ENCODE results near the gene EXOC6B. TPM values are rescaled to one million over a fixed set of nuclear protein-coding genes. Genes with fewer than 3 reads are reported as not detected.
"Not testable (repeated sequence)": the region's sequence is repeated elsewhere in the genome, so short reads cannot be mapped to it uniquely, and the experiment has no call there.

Gene EXOC6B
- total RNA-seq, 8 experiments from 2014 or later: 16.7 to 37.4 (median 25.3) TPM

DNA sequence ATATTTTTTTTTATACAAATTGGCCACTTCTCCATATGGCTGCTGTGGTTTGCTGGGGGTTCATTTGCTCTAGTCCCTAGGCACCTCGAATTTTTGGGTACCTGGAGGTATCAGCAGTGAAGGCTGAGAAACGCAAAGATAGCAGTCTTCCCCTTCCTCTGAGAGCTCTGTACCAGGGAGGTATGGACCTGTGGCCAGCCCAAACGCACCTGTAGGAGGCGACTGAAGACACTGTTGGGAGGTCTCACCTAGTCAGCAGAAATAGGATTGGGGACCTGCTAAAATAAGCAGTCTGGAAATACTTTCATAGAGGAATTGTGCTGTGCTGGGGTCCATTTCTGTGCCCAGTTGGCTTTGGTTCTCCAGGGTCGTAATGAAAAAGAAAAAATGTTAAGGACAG is 385.9 kb downstream of the EXOC6B start:
- Histone ChIP-seq H3K27ac (no peak overlapping the region), H3K4me3 (no peak overlapping the region), H3K4me1 (replicated peaks in 1 of 2) (no peaks in the 10 kb centered on the region)
- WGBS, 10 experiments: 25 to 92% (median 75%) methylated on average over 2 to 4 of the region's 5 CpGs; no CpG with 5 or more reads in 2 of the 10 experiments
- in situ Hi-C loops (cut with MboI; ENCODE audit: low pct_unique_long_range_greater_than_20kb in 2 of 9, low sequenced_read_pairs in 9 of 9, unreplicated experiment in 9 of 9): no loop called here
- no peak for ATAC-seq (replicated peaks in 6 of 8)

DNA sequence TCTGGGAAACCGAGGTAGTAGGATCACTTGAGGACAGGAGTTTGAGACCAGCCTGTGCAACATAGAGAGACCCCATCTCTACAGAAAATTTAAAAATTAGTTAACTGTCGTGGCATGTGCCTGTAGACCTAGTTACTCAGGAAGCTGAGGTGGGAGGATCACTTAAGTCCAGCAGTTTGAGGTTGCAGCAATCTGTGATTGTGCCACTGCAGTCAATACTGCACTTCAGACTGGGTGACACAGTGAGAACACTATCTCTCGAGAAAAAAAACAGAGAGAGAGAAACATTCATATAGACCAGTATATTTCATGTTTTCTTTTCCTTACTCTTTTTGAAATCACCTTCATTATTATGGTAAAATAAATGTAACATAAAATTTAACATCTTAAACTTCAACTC is 387.5 kb downstream of the EXOC6B start:
- WGBS, 10 experiments: 31 to 100% (median 78%) methylated on average over 1 to 3 of the region's 3 CpGs; no CpG with 5 or more reads in 1 of the 10 experiments
- H3K4me3 ChIP-seq: no peak overlapping the region
- in situ Hi-C loops (cut with MboI; ENCODE audit: low pct_unique_long_range_greater_than_20kb in 2 of 9, low sequenced_read_pairs in 9 of 9, unreplicated experiment in 9 of 9): no loop called here
- no peak for ATAC-seq (replicated peaks in 6 of 8)
- H3K27ac ChIP-seq: no peak overlapping the region
- H3K4me1 ChIP-seq (replicated peaks in 1 of 2): no peaks in the 10 kb centered on the region

DNA sequence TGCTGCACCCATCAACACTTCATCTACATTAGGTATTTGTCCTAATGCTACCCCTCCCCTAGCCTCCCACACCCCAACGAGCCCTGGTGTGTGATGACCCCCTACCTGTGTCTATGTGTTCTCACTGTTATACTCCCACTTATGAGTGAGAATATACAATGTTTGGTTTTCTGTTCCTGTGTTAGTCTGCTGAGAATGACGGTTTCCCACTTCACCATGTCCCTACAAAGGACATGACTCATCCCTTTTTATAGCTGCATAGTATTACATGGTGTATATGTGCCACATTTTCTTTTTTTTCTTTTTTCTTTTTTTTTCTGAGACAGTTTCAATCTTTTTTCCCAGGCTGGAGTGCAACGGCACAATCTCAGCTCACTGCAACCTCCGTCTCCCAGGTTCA is 394.1 kb downstream of the EXOC6B start:
- in situ Hi-C loops (cut with MboI; ENCODE audit: low pct_unique_long_range_greater_than_20kb in 2 of 9, low sequenced_read_pairs in 9 of 9, unreplicated experiment in 9 of 9): no loop called here
- no peak overlapping the region for H3K27ac ChIP-seq
- no peak for ATAC-seq (replicated peaks in 6 of 8)
- 59 to 100% (median 88%) methylated on average over 1 to 3 of the region's 4 CpGs; no CpG with 5 or more reads in 1 of the 10 experiments for WGBS, 10 experiments
- H3K4me1 ChIP-seq (replicated peaks in 1 of 2): no peaks in the 10 kb centered on the region
- no peak overlapping the region for H3K4me3 ChIP-seq

DNA sequence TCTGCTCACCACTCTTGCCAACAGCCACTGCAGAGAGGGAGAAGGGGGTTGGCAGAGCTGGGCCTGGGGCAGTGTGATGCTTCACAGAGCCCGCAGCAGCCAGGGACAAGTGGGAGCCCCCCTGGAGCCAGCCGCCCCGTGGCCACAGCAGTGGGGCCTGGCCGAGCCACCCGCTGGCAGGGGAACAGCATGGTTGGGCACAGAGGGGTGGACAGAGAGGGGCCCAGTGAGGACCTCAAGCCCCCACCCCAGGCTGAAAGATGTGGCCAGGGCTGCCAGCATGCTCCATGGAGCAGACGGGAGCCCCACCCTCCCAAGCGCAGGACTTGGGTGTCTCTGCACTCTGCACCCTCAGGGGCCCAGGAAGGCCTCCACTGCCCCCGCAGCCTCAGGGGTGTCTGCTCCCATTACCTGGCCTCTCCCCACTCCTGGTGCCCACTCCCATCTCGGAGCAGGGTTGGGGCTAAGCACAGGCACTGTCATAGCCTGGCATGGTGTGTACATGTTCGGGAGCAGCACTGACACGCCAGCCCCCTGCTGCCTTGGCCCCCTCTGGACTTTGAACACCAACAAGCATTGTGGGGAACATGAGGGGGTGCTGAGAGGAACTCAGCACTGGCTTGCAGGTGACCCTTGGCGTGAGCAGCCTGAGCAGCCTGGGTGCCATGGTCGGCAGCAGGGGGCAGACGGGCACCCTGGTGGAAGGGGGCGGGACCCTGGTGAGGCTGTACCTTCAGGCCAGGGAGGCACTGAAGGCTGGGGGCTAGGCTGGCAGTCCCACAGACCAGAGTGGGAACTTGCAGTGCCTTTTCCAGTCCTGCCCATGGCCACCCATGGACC is 398.6 kb downstream of the EXOC6B start:
- ATAC-seq (replicated peaks in 6 of 8): no peak
- Histone ChIP-seq H3K4me3 (no peak overlapping the region), H3K27ac (no peak overlapping the region), H3K4me1 (replicated peaks in 1 of 2) (no peaks in the 10 kb centered on the region)
- in situ Hi-C loops (cut with MboI; ENCODE audit: low pct_unique_long_range_greater_than_20kb in 2 of 9, low sequenced_read_pairs in 9 of 9, unreplicated experiment in 9 of 9): no loop called here
- 80 to 100% (median 93%) methylated on average over 1 to 8 of the region's 15 CpGs; no CpG with 5 or more reads in 7 of the 10 experiments for WGBS, 10 experiments

DNA sequence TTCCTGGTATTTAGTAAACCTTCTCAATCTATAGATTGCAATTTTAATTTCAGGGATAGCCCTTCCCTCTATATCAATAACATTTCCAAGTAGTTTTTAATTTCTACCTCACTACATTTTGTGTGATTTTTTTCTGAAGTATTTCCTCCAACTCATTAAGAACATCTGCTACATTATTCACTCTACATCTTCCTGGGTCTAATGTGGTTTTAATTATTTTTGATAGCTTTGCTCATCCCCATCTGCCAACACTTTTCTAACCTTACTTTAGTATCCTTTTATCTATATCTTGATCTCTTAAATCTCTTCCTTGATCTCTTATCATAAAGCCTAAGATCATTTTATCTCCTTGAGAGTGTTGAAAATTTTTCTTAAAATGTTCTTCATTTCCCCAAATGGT is 399.8 kb downstream of the EXOC6B start:
- Histone ChIP-seq H3K4me1 (replicated peaks in 1 of 2) (no peaks in the 10 kb centered on the region), H3K4me3 (no peak overlapping the region), H3K27ac (no peak overlapping the region)
- in situ Hi-C loops (cut with MboI; ENCODE audit: low pct_unique_long_range_greater_than_20kb in 2 of 9, low sequenced_read_pairs in 9 of 9, unreplicated experiment in 9 of 9): no loop called here
- ATAC-seq (replicated peaks in 6 of 8): no peak

DNA sequence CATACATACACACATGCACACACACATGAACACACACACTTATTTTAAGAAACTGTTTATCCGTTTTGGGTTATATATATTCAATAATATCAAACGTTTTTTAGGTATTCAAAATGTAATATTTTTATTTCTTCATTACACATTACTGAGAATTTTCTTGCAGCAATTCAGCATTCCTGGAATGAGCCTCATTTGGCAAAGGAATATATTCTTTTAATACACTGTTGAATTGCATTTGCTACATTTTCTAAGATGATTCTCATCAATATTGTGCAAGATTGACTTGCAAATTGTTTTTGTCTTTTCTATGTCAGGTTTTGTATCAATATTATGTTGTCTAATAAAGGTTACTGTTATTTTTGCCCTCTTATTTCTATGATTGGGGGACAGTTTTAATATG is 402.1 kb downstream of the EXOC6B start:
- Histone ChIP-seq H3K4me3 (no peak overlapping the region), H3K27ac (no peak overlapping the region), H3K4me1 (replicated peaks in 1 of 2) (no peaks in the 10 kb centered on the region)
- in situ Hi-C loops (cut with MboI; ENCODE audit: low pct_unique_long_range_greater_than_20kb in 2 of 9, low sequenced_read_pairs in 9 of 9, unreplicated experiment in 9 of 9): no loop called here
- WGBS, 10 experiments: 4 to 88% (median 61%) methylated on average over 1 to 2 of the region's 2 CpGs; no CpG with 5 or more reads in 1 of the 10 experiments
- no peak for ATAC-seq (replicated peaks in 6 of 8)

DNA sequence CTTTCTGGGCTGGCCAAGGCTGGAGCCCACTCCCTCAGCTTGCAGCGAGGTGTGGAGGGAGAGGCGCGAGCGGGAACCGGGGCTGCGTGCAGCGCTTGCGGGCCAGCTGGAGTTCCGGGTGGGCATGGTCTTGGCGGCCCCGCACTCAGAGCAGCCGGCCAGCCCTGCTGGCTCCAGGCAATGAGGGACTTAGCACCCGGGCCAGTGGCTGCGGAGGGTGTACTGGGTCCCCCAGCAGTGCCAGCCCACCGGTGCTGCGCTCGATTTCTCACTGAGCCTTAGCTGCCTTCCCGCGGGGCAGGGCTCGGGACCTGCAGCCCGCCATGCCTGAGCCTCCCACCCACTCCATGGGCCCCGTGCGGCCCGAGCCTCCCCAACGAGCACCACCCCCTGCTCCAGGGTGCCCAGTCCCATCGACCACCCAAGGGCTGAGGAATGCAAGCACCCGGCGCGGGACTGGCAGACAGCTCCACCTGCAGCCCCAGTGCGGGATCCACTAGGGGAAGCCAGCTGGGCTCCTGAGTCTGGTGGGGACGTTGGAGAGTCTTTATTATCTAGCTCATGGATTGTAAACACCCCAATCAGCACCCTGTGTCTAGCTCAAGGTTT is 404.0 kb downstream of the EXOC6B start:
- H3K4me1 ChIP-seq (replicated peaks in 1 of 2); ATAC-seq (replicated peaks in 6 of 8); H3K4me3 ChIP-seq; in situ Hi-C loops (cut with MboI; ENCODE audit: low pct_unique_long_range_greater_than_20kb in 2 of 9, low sequenced_read_pairs in 9 of 9, unreplicated experiment in 9 of 9); H3K27ac ChIP-seq: not testable (repeated sequence)
- WGBS, 10 experiments: 80 to 100% methylated on average over 1 to 4 of the region's 31 CpGs; no CpG with 5 or more reads in 8 of the 10 experiments

DNA sequence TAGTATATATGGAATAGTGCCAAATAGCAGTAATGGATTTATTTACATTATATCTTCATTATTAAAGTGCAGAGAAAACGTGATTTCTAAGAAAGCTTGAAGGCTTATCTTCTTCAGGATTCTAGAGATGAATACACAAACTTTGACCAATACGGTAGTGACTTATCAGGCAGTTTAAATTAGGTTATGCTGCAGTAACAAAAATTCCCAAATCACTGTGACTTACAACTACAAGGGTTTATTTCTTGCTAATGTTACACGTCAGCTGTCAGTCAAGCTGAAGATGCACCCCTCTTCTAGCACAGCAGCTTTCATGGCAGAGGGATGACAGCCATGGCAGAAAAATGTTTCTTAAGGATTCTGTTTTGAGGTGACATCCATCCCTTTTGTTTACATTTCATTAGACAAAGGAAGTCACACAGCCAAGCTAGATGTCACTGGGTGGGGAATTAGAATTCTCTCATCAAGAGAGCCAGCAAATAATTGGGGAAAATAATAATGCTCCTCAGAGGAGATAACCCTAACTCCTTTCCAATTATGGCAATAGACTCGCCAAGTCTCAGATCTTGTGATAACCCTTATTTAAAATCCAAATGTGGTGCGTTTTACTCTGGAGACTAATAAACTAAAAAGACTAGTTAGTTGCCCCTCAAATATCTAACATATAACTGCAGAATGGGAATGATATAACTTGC is 409.9 kb downstream of the EXOC6B start:
- no peak for ATAC-seq (replicated peaks in 6 of 8)
- Histone ChIP-seq H3K4me3 (no peak overlapping the region), H3K27ac (no peak overlapping the region), H3K4me1 (replicated peaks in 1 of 2) (no peaks in the 10 kb centered on the region)
- WGBS, 10 experiments: 49 to 100% (median 88%) methylated on average over 1 to 5 of the region's 5 CpGs; no CpG with 5 or more reads in 1 of the 10 experiments
- in situ Hi-C loops (cut with MboI; ENCODE audit: low pct_unique_long_range_greater_than_20kb in 2 of 9, low sequenced_read_pairs in 9 of 9, unreplicated experiment in 9 of 9): no loop called here

DNA sequence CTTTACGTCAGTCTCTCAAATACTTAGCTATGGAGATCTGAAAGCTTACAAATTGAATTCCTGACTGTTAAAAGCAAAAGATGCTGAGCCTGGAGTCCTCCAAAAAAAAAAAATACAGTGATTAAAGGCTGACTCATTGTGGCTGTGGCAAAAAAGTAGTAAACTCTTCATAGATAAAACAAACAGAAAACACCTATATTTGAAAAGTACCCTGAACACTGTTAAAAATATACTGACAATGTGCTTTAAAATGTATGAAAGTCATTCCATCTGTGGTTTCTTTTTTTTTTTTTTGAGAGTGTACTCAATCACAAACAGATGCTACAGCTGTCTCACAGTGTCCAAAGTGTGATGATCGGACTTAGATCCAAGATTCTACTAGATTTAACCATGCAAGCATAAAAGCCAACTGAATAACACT is 410.6 kb downstream of the EXOC6B start:
- 0 to 100% (median 83%) methylated on average over 1 to 2 of the region's 2 CpGs; no CpG with 5 or more reads in 1 of the 10 experiments for WGBS, 10 experiments
- in situ Hi-C loops (cut with MboI; ENCODE audit: low pct_unique_long_range_greater_than_20kb in 2 of 9, low sequenced_read_pairs in 9 of 9, unreplicated experiment in 9 of 9): no loop called here
- H3K4me3 ChIP-seq: no peak overlapping the region
- no peak overlapping the region for H3K27ac ChIP-seq
- no peaks in the 10 kb centered on the region for H3K4me1 ChIP-seq (replicated peaks in 1 of 2)
- ATAC-seq (replicated peaks in 6 of 8): peak in 2 of 8 experiments; percentile 31 to 37

DNA sequence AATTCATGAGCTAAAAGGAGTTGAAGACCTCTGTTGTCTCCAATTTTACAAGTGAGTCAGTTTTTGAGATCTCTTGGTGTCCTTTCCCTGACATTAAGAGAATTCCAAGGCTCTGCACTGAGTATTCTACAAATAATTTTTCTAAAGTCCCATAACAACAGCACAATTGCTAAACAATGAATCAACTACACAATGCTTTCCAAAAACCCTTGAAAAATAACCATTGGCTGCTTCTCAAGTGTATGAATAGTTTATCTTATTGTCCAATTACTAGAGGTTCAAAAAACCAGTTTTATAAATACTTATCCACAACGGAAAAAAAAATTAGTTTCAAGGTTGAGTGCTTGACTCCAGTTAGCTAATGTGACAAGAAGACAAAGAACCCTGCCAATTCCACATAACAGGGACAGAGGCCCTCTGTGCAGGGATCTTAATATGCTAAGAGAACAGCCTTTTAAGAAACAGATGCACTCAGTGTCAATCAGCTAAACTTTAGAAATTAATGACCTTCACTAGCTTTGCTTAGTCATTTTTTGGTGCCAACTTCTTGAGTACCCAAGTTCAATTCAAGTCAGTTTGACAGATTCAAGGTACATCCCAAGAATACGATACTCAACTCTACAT is 411.6 kb downstream of the EXOC6B start:
- Histone ChIP-seq H3K27ac (no peak overlapping the region), H3K4me1 (replicated peaks in 1 of 2) (no peaks in the 10 kb centered on the region), H3K4me3 (no peak overlapping the region)
- ATAC-seq (replicated peaks in 6 of 8): no peak
- in situ Hi-C loops (cut with MboI; ENCODE audit: low pct_unique_long_range_greater_than_20kb in 2 of 9, low sequenced_read_pairs in 9 of 9, unreplicated experiment in 9 of 9): no loop called here
- 29 to 94% (median 59%) methylated on average over 1 to 2 of the region's 2 CpGs; no CpG with 5 or more reads in 2 of the 10 experiments for WGBS, 10 experiments

DNA sequence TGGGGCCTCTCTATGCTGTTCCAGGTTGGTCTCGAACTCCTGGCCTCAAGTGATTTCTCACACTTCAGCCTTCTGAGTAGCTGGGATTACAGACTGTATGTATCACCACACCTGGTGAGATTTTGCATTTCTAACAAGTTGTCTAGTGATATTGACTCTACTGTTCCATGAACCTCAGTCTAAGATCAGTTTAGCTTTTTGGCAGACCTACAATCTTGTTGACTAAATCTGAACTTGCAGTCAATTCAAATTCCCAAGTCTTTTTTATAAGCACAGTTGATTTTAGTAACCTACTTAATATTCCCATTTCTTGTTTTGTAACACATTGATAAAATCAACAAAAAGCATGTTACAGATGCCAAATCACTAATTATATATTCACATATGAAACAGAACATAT is 412.1 kb downstream of the EXOC6B start:
- no peak for ATAC-seq (replicated peaks in 6 of 8)
- Histone ChIP-seq H3K4me1 (replicated peaks in 1 of 2) (no peaks in the 10 kb centered on the region), H3K4me3 (no peak overlapping the region), H3K27ac (no peak overlapping the region)
- 60 to 100% (median 90%) methylated on average over 1 of the region's 1 CpG; no CpG with 5 or more reads in 4 of the 10 experiments for WGBS, 10 experiments
- in situ Hi-C loops (cut with MboI; ENCODE audit: low pct_unique_long_range_greater_than_20kb in 2 of 9, low sequenced_read_pairs in 9 of 9, unreplicated experiment in 9 of 9): no loop called here

DNA sequence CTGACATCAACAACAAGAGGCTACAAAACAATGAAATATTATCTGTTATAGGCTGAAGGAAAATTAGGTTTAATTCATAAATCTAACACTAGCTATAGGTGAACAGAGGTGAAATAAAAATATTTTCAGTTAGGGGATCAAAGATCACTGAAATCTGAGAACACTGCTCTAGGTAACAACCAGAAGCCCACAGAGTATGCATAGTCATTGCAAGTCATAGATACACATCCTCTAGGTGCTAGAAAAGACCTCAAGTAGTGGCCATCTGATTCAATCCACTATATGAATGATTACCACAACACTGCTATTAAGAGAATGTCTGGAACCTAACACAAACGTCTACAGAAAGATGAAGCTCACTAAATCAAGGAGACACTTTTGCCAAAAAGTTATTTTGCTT is 413.6 kb downstream of the EXOC6B start:
- no peak overlapping the region for H3K4me3 ChIP-seq
- in situ Hi-C loops (cut with MboI; ENCODE audit: low pct_unique_long_range_greater_than_20kb in 2 of 9, low sequenced_read_pairs in 9 of 9, unreplicated experiment in 9 of 9): no loop called here
- no peak for ATAC-seq (replicated peaks in 6 of 8)
- 44 to 71% (median 64%) methylated on average over 1 of the region's 1 CpG; no CpG with 5 or more reads in 3 of the 10 experiments for whole genome bisulfite sequencing, 10 experiments
- H3K27ac ChIP-seq: no peak overlapping the region
- H3K4me1 ChIP-seq (replicated peaks in 1 of 2): no peaks in the 10 kb centered on the region

DNA sequence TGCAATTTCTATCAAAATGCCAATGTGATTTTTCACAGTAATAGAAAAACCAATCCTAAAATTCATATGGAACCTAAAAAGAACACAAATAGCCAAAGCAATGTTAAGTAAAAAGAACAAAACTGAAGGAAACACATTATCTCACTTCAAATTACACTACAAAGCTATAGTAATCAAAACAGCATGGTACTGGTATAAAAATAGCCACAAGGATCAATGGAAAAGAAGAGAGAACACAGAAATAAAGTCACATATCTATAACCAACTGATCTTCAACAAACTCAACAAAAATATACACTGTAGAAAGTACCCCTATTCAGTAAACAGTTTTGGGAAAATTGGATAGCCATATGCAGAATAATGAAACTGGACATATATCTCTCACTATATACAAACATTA is 426.0 kb downstream of the EXOC6B start:
- no peaks in the 10 kb centered on the region for H3K4me1 ChIP-seq (replicated peaks in 1 of 2)
- no peak overlapping the region for H3K27ac ChIP-seq
- in situ Hi-C loops (cut with MboI; ENCODE audit: low pct_unique_long_range_greater_than_20kb in 2 of 9, low sequenced_read_pairs in 9 of 9, unreplicated experiment in 9 of 9): no loop called here
- H3K4me3 ChIP-seq: no peak overlapping the region
- no peak for ATAC-seq (replicated peaks in 6 of 8)
